ENCODE results near the gene TMEM30A. TPM values are rescaled to one million over a fixed set of nuclear protein-coding genes. Genes with fewer than 3 reads are reported as not detected.

The TMEM30A gene
- total RNA-seq, 3 donors from 2014 or later: 79.6 to 84.2 (median 79.7) TPM

DNA sequence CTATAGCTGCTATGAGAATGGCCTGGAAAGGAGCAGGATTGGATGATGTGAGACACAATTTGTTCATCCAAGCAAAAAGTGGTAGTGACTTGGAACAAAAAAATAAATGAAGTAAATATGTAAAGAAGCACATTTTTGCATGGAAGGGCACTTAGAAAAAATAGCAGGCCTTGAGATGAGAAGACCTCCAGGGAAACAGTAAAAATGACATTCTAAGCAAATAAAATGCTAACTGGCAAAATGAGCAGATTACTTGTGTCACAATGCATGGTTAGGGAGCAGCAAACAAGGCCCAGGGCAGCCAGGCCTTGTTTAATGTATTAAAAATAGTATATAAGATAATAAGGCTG, 21.2 kb downstream of the TMEM30A start:
- intact Hi-C loops (cut with DNase I; ENCODE audit: low total_unique reads): no loop called here
- Histone ChIP-seq H3K27ac (no peak overlapping the region), H3K4me1 (no peaks in the 10 kb centered on the region), H3K4me3 (no peak overlapping the region), H3K9me3 (no peaks in the 10 kb centered on the region), H3K27me3 (no peaks in the 10 kb centered on the region), H3K36me3 (peaks cover 3% of the 10 kb centered on the region)
- no peak for DNase-seq (ENCODE audit: low spot score in 2 of 2)
- TF ChIP-seq POLR2A (IDR thresholded peaks at IDR 0.05): no peak
- no peak for TF ChIP-seq POLR2AphosphoS5 (IDR thresholded peaks at IDR 0.05)
- TF ChIP-seq, protein P1, sequence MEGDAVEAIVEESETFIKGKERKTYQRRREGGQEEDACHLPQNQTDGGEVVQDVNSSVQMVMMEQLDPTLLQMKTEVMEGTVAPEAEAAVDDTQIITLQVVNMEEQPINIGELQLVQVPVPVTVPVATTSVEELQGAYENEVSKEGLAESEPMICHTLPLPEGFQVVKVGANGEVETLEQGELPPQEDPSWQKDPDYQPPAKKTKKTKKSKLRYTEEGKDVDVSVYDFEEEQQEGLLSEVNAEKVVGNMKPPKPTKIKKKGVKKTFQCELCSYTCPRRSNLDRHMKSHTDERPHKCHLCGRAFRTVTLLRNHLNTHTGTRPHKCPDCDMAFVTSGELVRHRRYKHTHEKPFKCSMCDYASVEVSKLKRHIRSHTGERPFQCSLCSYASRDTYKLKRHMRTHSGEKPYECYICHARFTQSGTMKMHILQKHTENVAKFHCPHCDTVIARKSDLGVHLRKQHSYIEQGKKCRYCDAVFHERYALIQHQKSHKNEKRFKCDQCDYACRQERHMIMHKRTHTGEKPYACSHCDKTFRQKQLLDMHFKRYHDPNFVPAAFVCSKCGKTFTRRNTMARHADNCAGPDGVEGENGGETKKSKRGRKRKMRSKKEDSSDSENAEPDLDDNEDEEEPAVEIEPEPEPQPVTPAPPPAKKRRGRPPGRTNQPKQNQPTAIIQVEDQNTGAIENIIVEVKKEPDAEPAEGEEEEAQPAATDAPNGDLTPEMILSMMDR (IDR thresholded peaks at IDR 0.05): no peak

DNA sequence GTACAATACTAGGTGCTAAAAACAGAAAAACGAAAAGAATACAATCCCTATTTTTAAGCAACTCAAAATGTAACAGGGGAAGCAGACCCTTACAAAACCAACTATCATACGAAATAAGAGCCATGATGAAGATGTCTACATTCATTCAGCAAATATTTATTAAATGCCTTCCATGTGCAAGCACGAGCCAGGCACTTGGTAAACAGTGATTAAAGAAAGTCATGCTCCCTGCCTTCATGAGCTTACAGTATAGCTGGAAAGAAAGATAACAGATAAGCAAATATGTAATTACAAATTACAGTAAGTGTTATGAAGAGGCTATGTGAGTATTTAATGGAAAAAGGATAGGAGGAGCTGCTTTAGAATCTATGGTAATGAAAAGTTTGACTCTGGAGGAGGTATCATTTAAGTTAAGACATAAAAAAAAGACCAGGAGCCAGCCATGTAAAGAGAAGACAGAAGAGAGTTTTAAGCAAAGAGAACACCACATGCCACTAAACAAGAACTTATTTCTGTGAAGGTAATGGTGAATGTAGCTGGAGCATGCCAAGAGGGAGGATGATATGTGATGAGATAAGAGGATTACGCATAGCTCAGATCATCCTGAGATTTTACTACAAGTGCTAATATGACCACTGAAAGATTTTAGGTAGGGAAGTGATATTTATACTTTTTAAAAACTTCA, 21.7 kb downstream of the TMEM30A start:
- H3K36me3 ChIP-seq: peaks cover 3% of the 10 kb centered on the region
- H3K27ac ChIP-seq: no peak overlapping the region
- DNase-seq (ENCODE audit: low spot score in 2 of 2): no peak
- no peaks in the 10 kb centered on the region for H3K27me3 ChIP-seq
- intact Hi-C loops (cut with DNase I; ENCODE audit: low total_unique reads): no loop called here
- H3K9me3 ChIP-seq: no peaks in the 10 kb centered on the region
- TF ChIP-seq POLR2AphosphoS5 (IDR thresholded peaks at IDR 0.05) (no peak), POLR2A (IDR thresholded peaks at IDR 0.05) (no peak)
- TF ChIP-seq, protein P1 (IDR thresholded peaks at IDR 0.05): no peak
- no peak overlapping the region for H3K4me3 ChIP-seq
- no peaks in the 10 kb centered on the region for H3K4me1 ChIP-seq

DNA sequence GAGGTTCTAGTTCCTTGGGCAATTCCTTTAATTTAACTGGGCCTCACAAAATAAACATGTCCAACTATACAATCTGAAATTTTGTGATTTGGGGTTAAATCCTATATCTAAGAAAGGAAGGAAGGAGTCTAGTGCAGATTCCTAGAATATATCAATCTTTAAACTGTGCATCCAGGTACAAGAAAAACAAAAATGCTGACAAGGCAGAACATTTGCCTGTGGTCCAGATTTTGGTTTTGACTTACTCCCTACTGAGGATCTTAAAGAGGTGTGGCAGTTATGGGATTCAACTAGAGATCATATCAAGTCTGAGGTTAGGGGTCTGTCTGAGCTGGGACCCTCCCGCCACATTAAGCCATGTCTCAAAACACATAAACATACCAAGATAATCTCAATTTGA, 23.3 kb downstream of the TMEM30A start:
- H3K4me1 ChIP-seq: no peaks in the 10 kb centered on the region
- H3K9me3 ChIP-seq: no peaks in the 10 kb centered on the region
- no peak for DNase-seq (ENCODE audit: low spot score in 2 of 2)
- H3K4me3 ChIP-seq: no peak overlapping the region
- TF ChIP-seq POLR2A (IDR thresholded peaks at IDR 0.05) (no peak), POLR2AphosphoS5 (IDR thresholded peaks at IDR 0.05) (no peak)
- TF ChIP-seq, protein P1 (IDR thresholded peaks at IDR 0.05): no peak
- H3K27ac ChIP-seq: no peak overlapping the region
- H3K36me3 ChIP-seq: peaks cover 3% of the 10 kb centered on the region
- H3K27me3 ChIP-seq: no peaks in the 10 kb centered on the region
- intact Hi-C loops (cut with DNase I; ENCODE audit: low total_unique reads): no loop called here

DNA sequence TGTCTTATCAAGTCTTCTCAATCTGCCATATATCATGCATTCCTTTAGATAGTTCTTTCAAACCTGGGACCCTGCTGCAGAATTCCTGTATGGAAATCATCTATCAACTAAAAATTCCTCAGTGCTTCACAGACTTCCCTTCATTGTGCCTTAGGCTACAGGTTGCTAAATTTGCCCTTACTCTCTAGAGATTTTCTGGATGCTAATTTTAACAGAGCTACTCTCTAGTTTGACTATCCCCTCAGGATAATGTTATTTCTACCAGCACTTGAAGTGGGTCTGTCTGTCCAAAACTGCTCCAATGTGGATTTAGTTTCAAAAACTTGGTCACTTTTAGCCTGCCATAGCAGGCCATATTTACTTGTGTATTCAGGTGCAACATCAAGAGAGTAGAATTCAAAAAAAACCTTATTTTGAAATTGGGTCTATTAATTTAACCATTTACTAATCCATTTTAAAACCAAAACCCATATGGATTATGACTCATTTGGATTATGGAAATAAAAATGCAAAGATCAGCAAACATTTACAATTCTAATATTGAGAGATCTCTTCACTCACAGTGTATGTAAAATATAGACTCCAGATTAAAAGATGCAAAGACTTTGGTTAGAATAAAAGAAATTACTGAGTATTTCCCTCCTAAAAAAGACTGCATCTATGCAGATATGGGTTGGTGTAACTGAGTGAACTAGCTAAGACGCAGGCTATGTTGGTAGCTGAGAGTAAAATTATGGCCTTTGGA, 27.1 kb downstream of the TMEM30A start:
- TF ChIP-seq POLR2A (IDR thresholded peaks at IDR 0.05) (no peak), POLR2AphosphoS5 (IDR thresholded peaks at IDR 0.05) (no peak)
- TF ChIP-seq, protein P1 (IDR thresholded peaks at IDR 0.05): no peak
- Histone ChIP-seq H3K4me3 (no peak overlapping the region), H3K4me1 (no peaks in the 10 kb centered on the region), H3K9me3 (no peaks in the 10 kb centered on the region), H3K27me3 (no peaks in the 10 kb centered on the region), H3K27ac (no peak overlapping the region), H3K36me3 (peaks cover 3% of the 10 kb centered on the region)
- no peak for DNase-seq (ENCODE audit: low spot score in 2 of 2)
- intact Hi-C loops (cut with DNase I; ENCODE audit: low total_unique reads): no loop called here

DNA sequence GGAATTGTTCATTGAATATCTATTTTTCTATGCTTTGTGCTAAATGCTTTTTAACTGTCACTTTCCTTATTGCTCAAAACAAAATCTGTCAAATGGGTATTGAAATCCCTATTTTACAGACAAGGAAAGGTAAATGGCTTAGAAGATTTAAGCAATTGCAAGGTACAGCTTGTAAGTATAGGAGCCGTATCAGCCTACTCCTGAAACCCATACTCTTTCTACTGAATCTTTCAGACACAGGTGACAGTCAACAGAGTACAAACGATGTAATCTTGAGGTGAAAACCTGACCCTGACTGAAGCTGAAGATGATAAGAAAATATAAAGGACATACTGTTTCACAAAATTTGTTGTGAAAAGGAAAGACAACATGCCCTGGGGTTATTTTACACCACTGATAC, 34.0 kb downstream of the TMEM30A start:
- Histone ChIP-seq H3K27ac (no peak overlapping the region), H3K36me3 (no peaks in the 10 kb centered on the region), H3K4me1 (no peaks in the 10 kb centered on the region), H3K9me3 (no peaks in the 10 kb centered on the region), H3K27me3 (no peaks in the 10 kb centered on the region), H3K4me3 (no peak overlapping the region)
- DNase-seq (ENCODE audit: low spot score in 2 of 2): no peak
- intact Hi-C loops (cut with DNase I; ENCODE audit: low total_unique reads): no loop called here
- TF ChIP-seq POLR2AphosphoS5 (IDR thresholded peaks at IDR 0.05) (no peak), POLR2A (IDR thresholded peaks at IDR 0.05) (no peak)
- TF ChIP-seq, protein P1 (IDR thresholded peaks at IDR 0.05): no peak
